Measurements from ENCODE around the gene MCUR1. TPM values are rescaled to one million over a fixed set of nuclear protein-coding genes. Genes with fewer than 3 reads are reported as not detected.

MCUR1 gene
- total and polyA plus RNA-seq, 9 of the 15 experiments (the other 6 are each of a cell fraction or from before 2014, with no cell fraction given): 5.1 to 60.2 (median 41.4) TPM

- TF ChIP-seq RBM14 (IDR thresholded peaks at IDR 0.05; ENCODE audit: borderline replicate concordance, insufficient read depth, low read depth, low read length) (no peak), CEBPB (tag; IDR thresholded peaks at IDR 0.05) (no peak), E2F1 (CRISPR knock-in tag; IDR thresholded peaks at IDR 0.05) (peak; percentile 82; the same call in 1 of the 2 replicates), ZNF79 (CRISPR knock-in tag; IDR thresholded peaks at IDR 0.05; ENCODE audit: low read depth) (no peak), SIN3B (IDR thresholded peaks at IDR 0.05; ENCODE audit: low read depth) (peak; percentile 62), FIP1L1 (IDR thresholded peaks at IDR 0.05; ENCODE audit: low read depth, low read length, poor library complexity, severe bottlenecking) (peak; percentile 83), ZZZ3 (IDR thresholded peaks at IDR 0.05) (no peak), CHD4 (IDR thresholded peaks at IDR 0.05; ENCODE audit: insufficient read depth, insufficient replicate concordance, low read depth, low read length, poor library complexity, severe bottlenecking) (no peak), CBFA2T2 (conservative IDR thresholded peaks at IDR 0.05) (peak; percentile 36; the same call in 1 of the 2 replicates), HIVEP1 (CRISPR knock-in tag; IDR thresholded peaks at IDR 0.05) (peak; percentile 90), TAF1 (IDR thresholded peaks at IDR 0.05; ENCODE audit: control insufficient read depth, extremely low read depth, insufficient read depth, low read length, severe bottlenecking) (peak; percentile 64), MBD2 (IDR thresholded peaks at IDR 0.05; ENCODE audit: borderline replicate concordance, low read depth) (0 out of 2 replicates have a peak, but pooled peaks have one; percentile 5), ZEB2 (IDR thresholded peaks at IDR 0.05) (no peak), XRCC4 (IDR thresholded peaks at IDR 0.05; ENCODE audit: extremely low read depth, insufficient read depth, insufficient read length) (no peak), EZH2 (IDR thresholded peaks at IDR 0.05; ENCODE audit: borderline replicate concordance, low read depth, low read length) (no peak), CEBPG (CRISPR knock-in tag; IDR thresholded peaks at IDR 0.05) (no peak), CEBPG (tag; conservative IDR thresholded peaks at IDR 0.05 in 1 of 2, IDR thresholded peaks at IDR 0.05 in 1 of 2) (no peak), ZNF316 (IDR thresholded peaks at IDR 0.05) (0 out of 2 replicates have a peak, but pooled peaks have one; percentile 13), BCOR (IDR thresholded peaks at IDR 0.05) (no peak), BRCA1 (IDR thresholded peaks at IDR 0.05) (no peak), BRCA1 (CRISPR knock-in tag; IDR thresholded peaks at IDR 0.05) (no peak; the same call in 1 of the 2 replicates), MEIS2 (IDR thresholded peaks at IDR 0.05; ENCODE audit: partially characterized antibody) (no peak), ZNF41 (CRISPR knock-in tag; conservative IDR thresholded peaks at IDR 0.05) (no peak), CREM (IDR thresholded peaks at IDR 0.05; ENCODE audit: low read depth) (peak; percentile 43; the same call in 1 of the 2 replicates), ZSCAN29 (IDR thresholded peaks at IDR 0.05) (no peak), ZNF780A (CRISPR knock-in tag; IDR thresholded peaks at IDR 0.05) (no peak), NFIC (IDR thresholded peaks at IDR 0.05) (no peak)
- TF ChIP-seq, protein P1, sequence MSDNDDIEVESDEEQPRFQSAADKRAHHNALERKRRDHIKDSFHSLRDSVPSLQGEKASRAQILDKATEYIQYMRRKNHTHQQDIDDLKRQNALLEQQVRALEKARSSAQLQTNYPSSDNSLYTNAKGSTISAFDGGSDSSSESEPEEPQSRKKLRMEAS (CRISPR knock-in tag; IDR thresholded peaks at IDR 0.05): peak; percentile 88
- TF ChIP-seq, protein P2, sequence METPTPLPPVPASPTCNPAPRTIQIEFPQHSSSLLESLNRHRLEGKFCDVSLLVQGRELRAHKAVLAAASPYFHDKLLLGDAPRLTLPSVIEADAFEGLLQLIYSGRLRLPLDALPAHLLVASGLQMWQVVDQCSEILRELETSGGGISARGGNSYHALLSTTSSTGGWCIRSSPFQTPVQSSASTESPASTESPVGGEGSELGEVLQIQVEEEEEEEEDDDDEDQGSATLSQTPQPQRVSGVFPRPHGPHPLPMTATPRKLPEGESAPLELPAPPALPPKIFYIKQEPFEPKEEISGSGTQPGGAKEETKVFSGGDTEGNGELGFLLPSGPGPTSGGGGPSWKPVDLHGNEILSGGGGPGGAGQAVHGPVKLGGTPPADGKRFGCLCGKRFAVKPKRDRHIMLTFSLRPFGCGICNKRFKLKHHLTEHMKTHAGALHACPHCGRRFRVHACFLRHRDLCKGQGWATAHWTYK (CRISPR knock-in tag; IDR thresholded peaks at IDR 0.05): peak; percentile 85
Observed at GRCh38 chr6:13814176-13814937, at the start of gene MCUR1 (continued).

All from K562 (cell line).